ENCODE results near the gene CCBE1. TPM values are rescaled to one million over a fixed set of nuclear protein-coding genes. Genes with fewer than 3 reads are reported as not detected.

Gene CCBE1
- total and polyA plus RNA-seq, 9 of the 15 experiments (the other 6 are each of a cell fraction or from before 2014, with no cell fraction given) = 0.20 TPM; not detected in 8

GRCh38 chr18:59575995-59576394 is 121.2 kb downstream of the CCBE1 start:
- H3K9ac ChIP-seq (ENCODE audit: insufficient read depth in 1 of 2, low read depth in 2 of 2, low read length in 2 of 2) = no peak overlapping the region
- H3K9me1 ChIP-seq (ENCODE audit: control insufficient read depth, insufficient read depth, low read length) = no peaks in the 10 kb centered on the region
- ChIA-PET CTCF (ENCODE audit: low intra/inter-chr PET ratio) (no interaction called here), POLR2A (no interaction called here)
- in situ Hi-C loops (cut with MboI) = no loop called here
- H3K36me3 ChIP-seq (ENCODE audit: control insufficient read depth, insufficient read depth, low read length) = no peaks in the 10 kb centered on the region
- no peak for DNase-seq (ENCODE audit: extremely low read depth in 1 of 4, low spot score in 3 of 4)
- no peaks in the 10 kb centered on the region for H3K9me3 ChIP-seq (replicated peaks; ENCODE audit: control insufficient read depth, insufficient read depth, low read depth, low read length)
- intact Hi-C loops (cut with micrococcal nuclease) = no loop called here
- H4K20me1 ChIP-seq (replicated peaks; ENCODE audit: control insufficient read depth, insufficient read depth, low read length) = no peaks in the 10 kb centered on the region
- no peak overlapping the region for H3K4me2 ChIP-seq (ENCODE audit: insufficient read depth, low read length)
- no peak overlapping the region for H3K27ac ChIP-seq (ENCODE audit: extremely low read depth, low read depth, low read length)
- no peaks in the 10 kb centered on the region for H3K4me1 ChIP-seq (replicated peaks in 1 of 2; ENCODE audit: control insufficient read depth in 2 of 2, insufficient read depth in 2 of 2, low read length in 2 of 2)
- 0% methylated on average over 3 of the region's 4 CpGs for WGBS (ENCODE audit: insufficient coverage, low coverage, missing lambda C conversion rate)
- no peaks in the 10 kb centered on the region; a peak in 1 of 5 replicates for H3K27me3 ChIP-seq (ENCODE audit: control insufficient read depth in 2 of 2, insufficient read depth in 2 of 2, low read length in 2 of 2)
- no peak for FAIRE-seq
- no TSS peak for BruUV-seq (replicated peaks)
- H3K4me3 ChIP-seq = no peak overlapping the region
- H3K79me2 ChIP-seq (ENCODE audit: control insufficient read depth, insufficient read depth, low read length) = no peaks in the 10 kb centered on the region
- TF ChIP-seq NCOA1 (IDR thresholded peaks at IDR 0.05; ENCODE audit: low read depth) (no peak), TFE3 (CRISPR knock-in tag; IDR thresholded peaks at IDR 0.05) (no peak), REST (IDR thresholded peaks at IDR 0.05; ENCODE audit: borderline replicate concordance) (no peak), REST (CRISPR knock-in tag; IDR thresholded peaks at IDR 0.05; ENCODE audit: low read depth) (no peak), UBTF (IDR thresholded peaks at IDR 0.05; ENCODE audit: borderline replicate concordance in 1 of 2, low read depth in 2 of 2, low read length in 2 of 2) (no peak), RBM14 (IDR thresholded peaks at IDR 0.05; ENCODE audit: borderline replicate concordance, insufficient read depth, low read depth, low read length) (no peak)
- ATAC-seq = no peak
- no peak overlapping the region for H2AFZ ChIP-seq (ENCODE audit: low read depth, low read length)
